Measurements from ENCODE around the gene NRAP. TPM values are rescaled to one million over a fixed set of nuclear protein-coding genes. Genes with fewer than 3 reads are reported as not detected.
A peak's percentile ranks its signal among the peaks of the same experiment; 100 is the strongest.

Gene NRAP
- total RNA-seq, 1 experiment from 2014 or later = 0.05 TPM

- Histone ChIP-seq H3K4me3 (ENCODE audit: low read depth, low read length) (peak within 1 kb of the TSS; percentile 59), H3K27me3 (replicated peaks; ENCODE audit: control insufficient read depth, insufficient read depth, low read length) (no peaks in the 10 kb centered on the region), H3K36me3 (ENCODE audit: control insufficient read depth, insufficient read depth, low read length) (no peaks in the 10 kb centered on the region), H3K9me3 (no peaks in the 10 kb centered on the region), H3K4me1 (no peaks in the 10 kb centered on the region)
- H3K27me3 Mint-ChIP-seq (ENCODE audit: insufficient read depth, unreplicated experiment) = peaks cover under 1% of the 10 kb centered on the region
- peaks cover 10% of the 10 kb centered on the region for H3K9me3 Mint-ChIP-seq (ENCODE audit: unreplicated experiment)
- no TSS peak for BruUV-seq (replicated peaks)
- intact Hi-C loops (cut with micrococcal nuclease; ENCODE audit: unreplicated experiment) = loop anchor here (1.0 to 2.0 kb wide), 2 partner anchors 11 to 35 kb away; no protein-coding TSS in a partner anchor
- DNase-seq = peak; percentile 89
- peak within 1 kb of the TSS; percentile 25 for H3K27ac Mint-ChIP-seq (ENCODE audit: unreplicated experiment)
- peak in 1 of 2 experiments; percentile 72 for TF ChIP-seq CTCF (IDR thresholded peaks at IDR 0.05; ENCODE audit: insufficient read depth in 1 of 2, low read depth in 1 of 2, low read length in 1 of 2, severe bottlenecking in 1 of 2, unreplicated experiment in 1 of 2)
- H3K36me3 Mint-ChIP-seq (ENCODE audit: insufficient read depth, unreplicated experiment) = peaks cover 5% of the 10 kb centered on the region
- ChIA-PET CTCF (interaction anchor here (0.6 to 1.5 kb wide), 16 partner anchors 10 to 1363 kb away, joined by 3 to 6 read pairs (median 3); no protein-coding TSS in a partner anchor), POLR2A (no interaction called here)
- H3K4me1 Mint-ChIP-seq (ENCODE audit: low read depth, unreplicated experiment) = peaks cover 7% of the 10 kb centered on the region
- peak within 1 kb of the TSS; percentile 98 for H3K4me3 Mint-ChIP-seq (ENCODE audit: unreplicated experiment)
These were observed 15.8 kb upstream of the NRAP start, which contains the start of gene CASP7 for GRCh38 chr10:113679463-113680189. CASP7 (plus strand) TSS chr10:113679912; CDS start chr10:113697494, 17,582 bp downstream.

- no peak overlapping the region for H3K27ac Mint-ChIP-seq (ENCODE audit: unreplicated experiment)
- no peak for TF ChIP-seq CTCF (IDR thresholded peaks at IDR 0.05; ENCODE audit: insufficient read depth in 1 of 2, low read depth in 1 of 2, low read length in 1 of 2, severe bottlenecking in 1 of 2, unreplicated experiment in 1 of 2)
- H3K36me3 Mint-ChIP-seq (ENCODE audit: insufficient read depth, unreplicated experiment) = no peaks in the 10 kb centered on the region
- H3K4me1 Mint-ChIP-seq (ENCODE audit: low read depth, unreplicated experiment) = peaks cover 6% of the 10 kb centered on the region
- peaks cover 9% of the 10 kb centered on the region for H3K9me3 Mint-ChIP-seq (ENCODE audit: unreplicated experiment)
- POLR2A ChIA-PET = no interaction called here
- CTCF ChIA-PET = no interaction called here
- H3K4me3 Mint-ChIP-seq (ENCODE audit: unreplicated experiment) = no peak overlapping the region
- DNase-seq = no peak
- intact Hi-C loops (cut with micrococcal nuclease; ENCODE audit: unreplicated experiment) = no loop called here
- H3K9me3 ChIP-seq = peaks cover 9% of the 10 kb centered on the region; the same call in 1 of the 2 replicates
- no peak overlapping the region for H3K4me3 ChIP-seq (ENCODE audit: low read depth, low read length)
- no TSS peak for BruUV-seq (replicated peaks)
- H3K27me3 Mint-ChIP-seq (ENCODE audit: insufficient read depth, unreplicated experiment) = no peaks in the 10 kb centered on the region
- peaks cover 3% of the 10 kb centered on the region; the same call in 1 of the 2 replicates for H3K4me1 ChIP-seq
- no peaks in the 10 kb centered on the region for H3K27me3 ChIP-seq (replicated peaks; ENCODE audit: control insufficient read depth, insufficient read depth, low read length)
- no peaks in the 10 kb centered on the region for H3K36me3 ChIP-seq (ENCODE audit: control insufficient read depth, insufficient read depth, low read length)
These were observed 2.9 kb upstream of the NRAP start for GRCh38 chr10:113666682-113667252.

DNA sequence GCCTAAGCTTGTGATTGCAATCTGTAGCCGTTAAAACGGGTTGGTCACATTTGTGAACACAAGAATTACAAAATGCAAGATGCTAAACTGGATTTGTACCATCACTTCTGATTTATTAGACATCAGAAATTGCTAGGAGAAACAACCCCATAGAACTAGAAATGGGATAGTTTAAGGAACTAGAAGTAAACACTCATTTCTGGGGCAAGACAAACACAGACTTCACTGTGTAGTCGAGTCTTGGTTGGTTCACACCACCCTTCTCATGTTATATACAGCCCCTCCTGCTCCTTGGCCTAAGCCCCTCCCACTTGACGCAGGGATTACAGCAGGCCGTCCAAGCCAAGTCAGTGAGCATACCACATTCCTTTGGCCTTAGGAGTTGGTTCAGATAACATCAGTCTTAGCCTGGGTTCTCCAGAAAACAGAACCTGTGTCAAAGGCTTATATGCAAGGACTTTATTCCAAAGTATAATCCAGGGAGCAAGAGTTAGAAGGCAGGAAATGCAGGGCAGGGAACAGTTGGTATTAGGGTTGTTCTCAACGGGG is 2.0 kb upstream of the NRAP start:
- ChIA-PET CTCF (no interaction called here), POLR2A (no interaction called here)
- H3K4me1 Mint-ChIP-seq (ENCODE audit: low read depth, unreplicated experiment) = peaks cover 6% of the 10 kb centered on the region
- TF ChIP-seq CTCF (IDR thresholded peaks at IDR 0.05; ENCODE audit: insufficient read depth in 1 of 2, low read depth in 1 of 2, low read length in 1 of 2, severe bottlenecking in 1 of 2, unreplicated experiment in 1 of 2) = no peak
- DNase-seq = peak; percentile 41 to 59
- intact Hi-C loops (cut with micrococcal nuclease; ENCODE audit: unreplicated experiment) = no loop called here
- H3K27me3 Mint-ChIP-seq (ENCODE audit: insufficient read depth, unreplicated experiment) = no peaks in the 10 kb centered on the region
- Histone ChIP-seq H3K4me1 (peaks cover 3% of the 10 kb centered on the region; the same call in 1 of the 2 replicates), H3K27me3 (replicated peaks; ENCODE audit: control insufficient read depth, insufficient read depth, low read length) (no peaks in the 10 kb centered on the region; the same call in 1 of the 2 replicates), H3K9me3 (peaks cover 8% of the 10 kb centered on the region; the same call in 1 of the 2 replicates), H3K4me3 (ENCODE audit: low read depth, low read length) (no peak overlapping the region), H3K36me3 (ENCODE audit: control insufficient read depth, insufficient read depth, low read length) (no peaks in the 10 kb centered on the region)
- no peaks in the 10 kb centered on the region for H3K36me3 Mint-ChIP-seq (ENCODE audit: insufficient read depth, unreplicated experiment)
- no peak overlapping the region for H3K4me3 Mint-ChIP-seq (ENCODE audit: unreplicated experiment)
- no peak overlapping the region for H3K27ac Mint-ChIP-seq (ENCODE audit: unreplicated experiment)
- BruUV-seq (replicated peaks) = no TSS peak
- peaks cover 9% of the 10 kb centered on the region for H3K9me3 Mint-ChIP-seq (ENCODE audit: unreplicated experiment)

Measured in Caco-2 (cell line).